Dendritic cell treated with granulocyte-macrophage colony-stimulating factor and Interleukin-4, amounts not matched to agents 40 ng/mL and 50 ng/mL, for 4 days (primary cell): ENCODE data around the gene NBEAL2.

ENCODE experiments used
- H3K27ac Mint-ChIP-seq: one replicate; pipeline ENCODE4 v1.8.0; 2022; ENCODE audit warnings: mild to moderate bottlenecking, mixed read lengths
- H3K27me3 Mint-ChIP-seq: one replicate; pipeline ENCODE4 v1.8.0; 2022; ENCODE audit warnings: mild to moderate bottlenecking, mixed read lengths
- H3K36me3 Mint-ChIP-seq: one replicate; pipeline ENCODE4 v1.8.0; 2022; ENCODE audit warnings: low read depth, mixed read lengths
- H3K4me1 Mint-ChIP-seq: one replicate; pipeline ENCODE4 v1.8.0; 2022; ENCODE audit warnings: low read depth, mixed read lengths
- H3K4me3 Mint-ChIP-seq: one replicate; pipeline ENCODE4 v1.8.0; 2022; ENCODE audit warnings: mild to moderate bottlenecking, moderate library complexity, mixed read lengths
- H3K9me3 Mint-ChIP-seq: one replicate; pipeline ENCODE4 v1.8.0; 2022; ENCODE audit warnings: mixed read lengths
- intact Hi-C: fragments of 100-400 bp; cut with micrococcal nuclease; formaldehyde crosslinking; loops from one replicate; pipeline ENCODE4 v1.15.0; 2022

NBEAL2 gene

DNA sequence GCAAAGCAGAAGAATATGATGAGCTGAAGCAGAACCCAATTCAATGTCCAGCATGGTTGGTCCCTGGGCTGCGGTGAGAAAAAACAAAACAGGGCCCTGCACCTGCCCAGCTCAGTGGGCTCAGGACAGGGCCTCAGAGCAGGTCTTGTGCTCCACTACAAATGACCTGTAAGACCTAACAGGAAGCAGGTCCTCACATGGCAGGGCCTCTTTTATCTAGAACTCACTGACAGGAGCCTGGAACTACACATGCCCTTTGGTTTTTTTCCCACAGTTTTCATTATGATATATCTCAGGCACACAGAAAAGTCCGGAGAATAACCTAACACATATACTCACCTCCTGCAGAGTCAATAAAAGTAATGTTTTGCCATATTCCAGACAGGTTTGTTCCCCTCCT is 41.3 kb upstream of the NBEAL2 start:
- intact Hi-C loops, result loop anchor here (5.0 kb wide), 1 partner anchor 34 kb away; no protein-coding TSS in a partner anchor
- Mint-ChIP-seq H3K27ac (no peak overlapping the region), H3K27me3 (no peaks in the 10 kb centered on the region), H3K4me3 (no peak overlapping the region), H3K4me1 (peaks cover 82% of the 10 kb centered on the region), H3K9me3 (no peaks in the 10 kb centered on the region), H3K36me3 (peaks cover 82% of the 10 kb centered on the region)

DNA sequence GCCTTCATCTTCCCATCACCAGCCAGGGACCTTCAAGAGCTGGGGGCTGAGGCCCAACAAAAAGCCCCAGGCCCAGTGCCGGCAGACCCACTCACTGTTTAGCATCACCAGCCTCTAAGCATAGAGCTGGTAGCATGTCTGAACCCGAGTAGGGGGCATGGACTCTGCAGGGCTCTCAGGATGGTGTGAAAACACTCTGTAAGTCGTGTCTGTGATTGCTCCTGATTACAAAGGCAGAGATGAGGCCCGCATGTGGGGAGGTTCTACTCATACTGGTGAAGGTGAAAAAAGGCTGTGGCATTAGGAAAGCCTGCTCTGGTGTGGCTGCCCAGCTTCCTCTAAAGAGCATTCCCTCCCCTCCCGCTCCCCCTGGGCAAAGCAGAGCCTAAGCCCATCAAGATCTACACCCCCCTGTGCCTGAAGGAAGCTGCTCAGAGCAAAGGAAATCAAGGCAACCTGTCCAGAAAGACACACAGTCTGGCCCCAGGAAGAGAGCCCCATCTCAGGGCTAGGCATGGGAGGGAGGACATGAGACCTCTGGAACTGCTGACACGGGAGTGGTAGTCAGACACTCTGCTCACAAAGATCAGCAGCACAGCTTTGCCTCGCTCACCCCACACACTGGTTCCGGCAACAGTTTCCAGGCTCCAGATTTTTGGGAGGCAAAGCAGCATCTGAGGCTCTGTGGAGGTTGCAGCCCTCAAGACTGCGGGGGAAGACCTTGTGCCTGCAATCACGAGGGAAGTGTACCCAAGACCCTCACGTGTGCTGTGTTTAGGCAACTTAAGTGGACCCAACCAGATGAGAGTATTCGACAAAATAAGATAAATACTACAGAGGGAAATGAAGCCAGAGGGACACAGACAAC is 39.7 kb upstream of the NBEAL2 start:
- Mint-ChIP-seq H3K4me1 (peaks cover 74% of the 10 kb centered on the region), H3K27me3 (no peaks in the 10 kb centered on the region), H3K9me3 (no peaks in the 10 kb centered on the region), H3K27ac (peak overlapping the region; percentile 2), H3K36me3 (peaks cover 87% of the 10 kb centered on the region), H3K4me3 (no peak overlapping the region)
- intact Hi-C loops, result loop anchor here (5.0 kb wide), 1 partner anchor 32 kb away; no protein-coding TSS in a partner anchor

DNA sequence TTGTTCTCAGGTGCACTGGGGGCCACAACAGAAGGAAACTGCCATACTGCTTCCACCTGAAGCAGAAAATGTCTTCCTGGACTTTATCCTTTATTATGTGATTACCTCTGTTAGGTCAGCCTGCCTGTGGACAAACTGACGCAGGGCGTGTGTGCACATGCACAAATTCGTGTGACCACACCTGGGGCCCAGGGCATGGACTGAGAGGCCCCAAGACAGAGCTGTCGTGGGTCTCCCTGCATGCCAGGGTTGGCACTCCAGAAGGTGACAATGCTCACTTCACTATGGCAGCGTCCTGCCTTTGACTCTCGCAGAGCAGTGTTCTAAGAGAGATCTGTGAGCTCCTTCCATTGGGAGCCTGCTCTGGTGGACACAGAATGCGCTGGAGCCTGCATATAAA is 37.4 kb upstream of the NBEAL2 start:
- no peak overlapping the region for H3K4me3 Mint-ChIP-seq
- no peaks in the 10 kb centered on the region for H3K9me3 Mint-ChIP-seq
- H3K36me3 Mint-ChIP-seq, result peaks cover 88% of the 10 kb centered on the region
- intact Hi-C loops, result no loop called here
- H3K4me1 Mint-ChIP-seq, result peaks cover 73% of the 10 kb centered on the region
- no peak overlapping the region for H3K27ac Mint-ChIP-seq
- no peaks in the 10 kb centered on the region for H3K27me3 Mint-ChIP-seq

DNA sequence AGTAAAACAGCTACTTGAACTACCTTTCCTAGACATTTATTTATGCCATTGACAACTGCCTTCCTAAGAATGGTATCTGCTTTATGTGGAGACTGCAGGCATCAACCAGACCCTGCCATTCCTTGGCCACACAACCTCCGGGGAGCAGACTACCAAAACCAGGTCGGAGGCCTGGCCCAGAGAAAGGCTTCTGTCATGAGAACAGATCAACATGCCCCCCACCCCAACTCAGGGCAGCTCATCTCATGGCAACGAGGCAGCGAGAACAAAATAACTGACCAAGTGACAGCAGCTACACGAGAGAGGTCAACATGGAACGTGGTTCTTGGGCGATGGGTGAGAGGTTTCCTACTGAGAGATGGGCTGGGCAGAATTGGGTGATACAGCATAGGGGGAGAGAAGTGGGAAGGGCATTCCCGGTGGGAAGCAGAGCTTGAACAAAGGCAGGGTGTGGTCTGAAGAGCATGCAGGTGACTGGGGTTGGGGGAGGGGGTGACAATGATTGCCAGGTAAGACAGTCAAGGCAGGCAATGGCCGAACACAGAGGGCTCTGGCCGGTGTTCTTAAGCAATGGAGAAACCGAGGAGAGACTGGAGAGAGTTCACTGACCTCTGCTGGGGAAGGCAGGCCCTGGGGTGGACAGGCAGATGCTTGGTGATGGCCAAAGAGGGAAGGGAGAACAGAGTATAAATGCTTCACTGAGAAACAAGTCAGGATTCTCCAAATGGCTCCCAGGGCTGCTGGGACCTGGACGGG is 36.8 kb upstream of the NBEAL2 start:
- H3K27ac Mint-ChIP-seq, result no peak overlapping the region
- intact Hi-C loops, result no loop called here
- no peak overlapping the region for H3K4me3 Mint-ChIP-seq
- peaks cover 73% of the 10 kb centered on the region for H3K4me1 Mint-ChIP-seq
- H3K27me3 Mint-ChIP-seq, result no peaks in the 10 kb centered on the region
- H3K9me3 Mint-ChIP-seq, result no peaks in the 10 kb centered on the region
- peaks cover 88% of the 10 kb centered on the region for H3K36me3 Mint-ChIP-seq

DNA sequence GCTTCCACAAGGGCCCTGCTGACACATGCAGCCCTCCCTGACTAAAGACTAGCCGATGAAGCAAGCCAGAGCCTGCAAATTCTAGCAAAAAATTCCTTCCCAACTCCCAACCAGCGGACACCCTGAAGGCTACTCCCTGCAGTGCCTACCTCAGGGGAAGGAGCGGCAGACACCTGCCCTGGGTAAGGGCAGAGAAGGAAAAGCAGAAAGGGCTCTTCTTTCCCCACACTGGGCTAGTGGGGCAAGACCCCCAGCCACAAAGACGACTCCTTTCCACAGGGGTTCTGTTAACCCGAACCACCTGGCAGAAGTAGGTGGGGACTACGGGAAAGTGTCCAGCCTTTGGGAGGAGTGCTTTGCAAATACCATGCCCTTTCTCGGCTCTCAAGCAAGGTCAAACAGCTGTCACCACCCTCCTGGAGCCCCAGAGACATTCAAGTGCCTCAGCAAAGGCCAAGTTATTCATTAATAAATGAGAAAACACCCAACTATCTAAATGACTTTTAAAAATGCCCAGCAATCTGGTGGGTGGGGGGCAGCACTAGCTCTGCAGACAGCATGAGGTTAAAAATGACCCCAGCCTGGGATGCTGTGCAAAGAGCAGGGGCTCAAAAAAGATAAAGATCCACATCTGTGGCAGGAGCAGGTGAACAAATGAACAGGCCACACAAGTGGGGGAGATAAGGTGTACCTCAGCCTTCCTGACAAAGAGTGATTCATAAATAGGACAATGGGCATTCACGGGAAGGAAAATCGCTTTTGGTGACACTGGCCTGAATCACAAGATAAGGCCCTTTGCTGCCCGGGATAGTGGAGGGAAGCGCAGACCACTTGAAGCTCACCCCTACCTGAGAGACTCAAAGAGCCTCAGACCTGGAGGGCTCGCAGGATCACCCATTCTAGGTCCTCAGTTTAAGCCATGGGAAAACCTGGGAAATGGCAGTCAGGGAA is 36.0 kb upstream of the NBEAL2 start:
- intact Hi-C loops, result no loop called here
- Mint-ChIP-seq H3K27me3 (no peaks in the 10 kb centered on the region), H3K4me3 (no peak overlapping the region), H3K36me3 (peaks cover 88% of the 10 kb centered on the region), H3K9me3 (no peaks in the 10 kb centered on the region), H3K4me1 (peaks cover 75% of the 10 kb centered on the region), H3K27ac (no peak overlapping the region)

DNA sequence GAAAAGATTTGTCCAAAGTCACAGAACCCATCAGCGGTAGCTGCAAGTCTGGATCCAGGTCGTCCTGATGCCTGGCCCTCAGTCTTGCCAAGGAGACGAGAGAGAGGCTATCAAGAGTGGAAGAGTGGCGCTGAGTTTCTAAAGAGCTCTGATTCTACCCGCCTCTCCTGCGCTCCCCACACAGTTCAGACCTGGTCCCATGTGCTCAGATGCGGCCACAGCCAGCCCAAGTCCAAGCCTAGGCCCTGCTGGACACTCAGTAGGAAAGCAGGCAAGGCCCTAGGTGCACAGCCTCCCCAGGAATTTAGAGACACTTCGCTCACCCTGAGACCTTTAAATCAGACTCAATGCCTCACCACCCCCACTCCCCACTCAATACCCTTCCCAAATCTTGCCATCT is 35.3 kb upstream of the NBEAL2 start:
- no peaks in the 10 kb centered on the region for H3K27me3 Mint-ChIP-seq
- H3K36me3 Mint-ChIP-seq, result peaks cover 81% of the 10 kb centered on the region

DNA sequence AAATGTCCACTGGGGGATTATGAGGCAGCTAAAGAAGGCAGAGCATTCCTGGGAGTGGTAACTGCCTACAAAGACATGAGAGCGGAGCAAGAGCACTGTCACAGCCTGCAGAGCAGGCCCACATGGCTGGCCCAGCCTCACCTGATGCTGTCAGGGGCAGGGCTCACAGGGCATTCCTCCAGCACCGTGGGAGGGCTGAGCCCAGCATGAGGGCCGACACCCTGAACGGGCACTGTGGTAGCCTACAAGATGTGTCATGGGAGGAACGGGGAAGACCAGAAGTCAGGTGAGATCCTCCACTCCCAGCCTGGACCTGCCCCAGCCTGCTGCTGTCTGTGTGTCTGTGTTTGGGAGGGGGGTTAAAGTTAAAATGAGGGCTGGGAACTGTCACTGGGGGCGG is 33.0 kb upstream of the NBEAL2 start:
- Mint-ChIP-seq H3K9me3 (no peaks in the 10 kb centered on the region), H3K27me3 (no peaks in the 10 kb centered on the region), H3K4me1 (peaks cover 79% of the 10 kb centered on the region), H3K36me3 (peaks cover 65% of the 10 kb centered on the region), H3K4me3 (no peak overlapping the region), H3K27ac (no peak overlapping the region)
- intact Hi-C loops, result no loop called here

More for the DNA sequence above, 35.3 kb upstream of the NBEAL2 start:
- no peak overlapping the region for H3K27ac Mint-ChIP-seq
- H3K4me3 Mint-ChIP-seq, result no peak overlapping the region
- H3K9me3 Mint-ChIP-seq, result no peaks in the 10 kb centered on the region
- intact Hi-C loops, result no loop called here
- peaks cover 75% of the 10 kb centered on the region for H3K4me1 Mint-ChIP-seq

DNA sequence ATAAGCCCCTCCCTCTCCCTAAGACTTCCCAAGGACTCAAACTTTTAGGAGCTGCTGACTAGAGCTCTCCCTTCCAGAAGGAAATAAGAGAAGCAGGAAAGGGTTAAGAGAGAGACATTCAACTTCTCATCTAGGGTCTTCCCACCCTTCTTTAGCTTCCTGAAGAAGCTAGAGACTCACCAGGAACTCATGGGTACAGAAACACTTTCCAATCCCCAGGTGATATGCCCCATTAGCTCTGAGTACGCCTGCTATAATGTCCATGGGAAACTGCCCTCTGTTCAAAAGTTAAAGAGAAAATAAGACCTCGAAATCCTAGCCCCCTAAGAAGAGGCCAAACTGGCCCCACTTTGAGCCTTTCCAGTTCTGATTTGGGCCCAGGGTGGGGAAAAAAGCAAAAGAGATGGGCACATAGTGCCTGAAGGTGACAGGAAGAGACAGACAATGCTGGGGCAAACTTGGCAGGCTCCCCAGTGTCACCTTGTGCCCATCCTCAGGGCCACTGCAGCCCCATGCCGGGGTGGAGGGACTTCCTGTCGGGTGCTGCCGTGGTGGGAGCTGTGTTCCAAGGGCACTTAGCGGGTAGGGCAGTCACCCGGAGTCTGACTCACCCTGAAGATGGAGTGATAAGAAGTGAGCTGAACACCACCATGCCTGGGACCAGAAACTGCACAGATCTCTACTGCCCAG is 32.5 kb upstream of the NBEAL2 start:
- Mint-ChIP-seq H3K27me3 (no peaks in the 10 kb centered on the region), H3K9me3 (no peaks in the 10 kb centered on the region), H3K4me3 (no peak overlapping the region), H3K36me3 (peaks cover 65% of the 10 kb centered on the region), H3K4me1 (peaks cover 82% of the 10 kb centered on the region), H3K27ac (no peak overlapping the region)
- intact Hi-C loops, result no loop called here

DNA sequence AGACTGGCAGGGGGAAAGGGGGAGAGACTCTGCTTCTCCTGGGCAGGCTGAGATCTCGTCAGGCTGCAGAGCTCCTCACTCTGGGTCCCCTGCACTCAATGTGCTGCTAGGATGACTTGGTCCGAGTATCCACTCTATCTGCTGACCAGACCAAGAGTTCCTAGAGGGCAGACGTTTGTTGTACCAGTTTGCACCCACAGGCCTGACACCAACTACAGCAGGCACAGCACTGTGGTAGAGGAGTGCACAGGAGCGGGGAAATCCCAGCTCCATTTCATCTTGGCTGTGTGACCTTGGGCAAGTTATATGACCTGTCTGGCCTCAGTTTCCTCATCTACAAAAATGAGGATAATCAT is 31.9 kb upstream of the NBEAL2 start:
- intact Hi-C loops, result no loop called here
- Mint-ChIP-seq H3K4me3 (no peak overlapping the region), H3K4me1 (peaks cover 84% of the 10 kb centered on the region), H3K36me3 (peaks cover 65% of the 10 kb centered on the region), H3K27ac (no peak overlapping the region), H3K9me3 (no peaks in the 10 kb centered on the region), H3K27me3 (no peaks in the 10 kb centered on the region)

DNA sequence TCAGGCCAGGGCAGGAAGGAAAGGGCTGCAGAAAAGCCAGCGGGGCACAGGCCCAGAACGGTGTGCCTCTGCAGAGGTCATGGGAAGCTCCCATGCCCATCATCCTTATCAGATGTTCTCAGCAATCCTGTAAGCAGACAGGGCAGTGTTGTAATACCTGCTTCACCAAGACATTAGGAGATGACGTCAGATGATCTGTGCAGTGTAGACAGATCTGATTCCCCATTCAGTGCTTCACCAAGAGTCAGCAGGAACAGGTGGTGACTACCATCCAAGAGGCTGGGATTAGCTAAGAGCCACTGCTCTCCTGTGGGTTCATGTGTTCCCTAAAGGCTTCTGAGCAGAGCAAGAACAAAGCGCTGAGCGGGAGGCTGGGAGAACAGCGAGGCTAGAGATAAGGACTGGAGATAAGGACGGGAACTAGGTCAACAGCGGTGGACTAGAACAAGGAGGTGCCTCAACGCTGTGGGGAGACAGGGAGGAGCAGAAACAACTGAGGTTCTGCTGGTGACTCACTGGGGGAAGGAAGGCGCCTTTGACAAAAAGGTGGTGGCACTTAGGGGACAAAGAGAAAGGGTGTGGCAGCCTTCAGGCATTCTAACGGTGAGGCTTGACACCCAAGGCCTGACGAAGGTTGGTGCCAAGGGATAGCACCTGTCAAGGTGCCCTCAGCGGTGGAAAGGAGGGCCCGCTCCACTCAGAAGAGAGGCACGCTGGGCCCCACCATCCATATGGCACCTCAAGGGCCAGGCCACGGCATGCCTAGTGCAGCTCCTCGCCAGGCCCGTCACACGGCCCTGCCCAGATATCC is 31.3 kb upstream of the NBEAL2 start:
- H3K36me3 Mint-ChIP-seq, result peaks cover 60% of the 10 kb centered on the region
- H3K4me1 Mint-ChIP-seq, result peaks cover 86% of the 10 kb centered on the region
- intact Hi-C loops, result no loop called here
- H3K27me3 Mint-ChIP-seq, result no peaks in the 10 kb centered on the region
- no peaks in the 10 kb centered on the region for H3K9me3 Mint-ChIP-seq
- peak overlapping the region; percentile 62 for H3K4me3 Mint-ChIP-seq
- peak overlapping the region; percentile 31 for H3K27ac Mint-ChIP-seq

DNA sequence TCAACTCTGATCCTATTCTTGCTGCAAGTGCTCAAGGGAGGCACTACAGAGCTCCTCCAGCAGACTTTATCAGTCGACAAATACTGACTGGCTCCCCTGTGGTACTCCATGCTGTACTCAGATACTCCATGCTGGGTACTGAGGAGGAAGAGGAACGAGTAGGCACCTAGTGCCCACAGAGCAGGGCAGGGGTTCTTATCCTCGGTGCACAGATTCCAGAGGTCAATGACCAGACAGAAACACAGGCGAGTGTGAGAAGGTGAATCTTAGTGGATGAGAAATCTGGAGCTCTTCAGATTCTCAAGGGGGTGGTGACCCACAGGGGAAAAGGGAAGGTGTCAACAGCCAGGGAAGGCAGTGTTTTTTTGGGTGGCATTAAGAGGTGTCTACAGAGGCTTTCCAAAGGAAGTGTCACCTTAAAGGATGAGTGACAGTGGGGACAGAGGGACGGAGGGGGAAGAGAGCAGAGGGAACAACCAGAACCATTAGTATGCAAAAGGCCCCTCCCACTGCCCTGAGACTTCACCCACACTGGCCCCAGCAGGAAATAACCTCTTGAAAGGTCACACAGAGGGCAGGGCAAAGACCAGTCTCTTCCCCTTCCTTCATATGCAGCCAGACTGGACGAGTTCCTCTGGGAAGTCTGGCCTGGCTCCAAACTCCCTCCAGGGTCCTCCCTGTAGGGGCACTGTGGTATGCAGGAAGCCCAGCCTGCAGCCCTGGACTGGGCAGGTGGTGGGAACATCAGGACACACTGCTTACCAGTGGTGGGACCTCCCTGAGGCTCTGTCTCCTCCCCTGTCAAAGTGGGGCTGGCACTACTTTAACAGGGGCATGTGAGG is 30.4 kb upstream of the NBEAL2 start:
- Mint-ChIP-seq H3K27me3 (no peaks in the 10 kb centered on the region), H3K27ac (no peak overlapping the region), H3K9me3 (no peaks in the 10 kb centered on the region), H3K4me1 (peaks cover 95% of the 10 kb centered on the region), H3K36me3 (peaks cover 60% of the 10 kb centered on the region), H3K4me3 (peak overlapping the region; percentile 30)
- intact Hi-C loops, result no loop called here

DNA sequence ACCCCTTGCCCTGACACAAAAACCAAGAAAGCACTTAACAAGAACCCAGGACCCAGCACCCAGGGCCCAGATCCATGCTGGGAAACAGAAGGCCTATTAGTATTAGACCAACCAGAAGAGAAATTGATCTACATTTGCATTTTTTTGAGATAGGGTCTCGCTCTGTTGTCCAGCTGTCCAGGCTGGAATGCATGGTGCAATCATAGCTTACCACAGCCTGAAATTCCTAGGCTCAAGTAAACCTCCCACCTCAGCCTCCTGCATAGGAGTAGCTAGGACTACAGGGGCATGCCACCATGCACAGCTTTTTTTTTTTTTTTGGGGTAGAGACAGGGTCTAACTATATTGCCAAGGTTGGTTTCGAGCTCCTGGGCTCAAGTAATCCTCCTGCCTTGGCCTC is 29.3 kb upstream of the NBEAL2 start:
- Mint-ChIP-seq H3K27me3 (no peaks in the 10 kb centered on the region), H3K36me3 (peaks cover 52% of the 10 kb centered on the region), H3K27ac (no peak overlapping the region), H3K9me3 (no peaks in the 10 kb centered on the region), H3K4me3 (no peak overlapping the region), H3K4me1 (peaks cover 95% of the 10 kb centered on the region)
- intact Hi-C loops, result no loop called here
